Fibroblast of lung (primary cell): ENCODE results near the gene CDC42EP3.

Source experiments
- EZH2 ChIP-seq: IDR thresholded peaks from 2 replicates; pipeline ENCODE4 v1.5.1; 2012; ENCODE audit warnings: low read length, control low read depth, mild to moderate bottlenecking; ENCODE audit errors: missing control alignments
- TF ChIP-seq, protein P1 (sequence below), 2 donors: IDR thresholded peaks in 1 of 2; conservative IDR thresholded peaks in 1 of 2; 1 replicate in 1 of 2; 2 replicates in 1 of 2; pipeline ENCODE4 v1.5.1; 2011 to 2012; ENCODE audit warnings: low read length in 2 of 2, control low read depth in 1 of 2, inconsistent platforms in 1 of 2, low read depth in 1 of 2, mild to moderate bottlenecking in 1 of 2

DNA sequence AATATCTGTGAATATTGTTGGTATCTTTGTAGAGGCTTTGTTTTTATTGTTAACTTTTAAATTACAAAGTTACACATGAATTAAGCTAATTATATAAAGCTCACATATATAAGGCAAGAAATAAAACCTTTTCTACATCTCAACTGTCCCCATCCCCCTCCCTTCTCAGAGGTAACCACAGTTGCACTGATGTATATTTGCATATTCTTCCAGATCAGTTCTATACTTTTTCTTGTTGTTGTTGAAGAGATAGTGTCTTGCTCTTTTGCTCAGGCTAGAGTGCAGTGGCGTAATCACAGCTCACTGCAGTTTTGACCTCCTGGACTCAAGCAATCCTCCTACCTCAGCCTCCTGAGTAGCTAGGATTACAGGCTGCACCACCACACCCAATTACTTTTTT lies 36.0 kb upstream of the CDC42EP3 start:
- TF ChIP-seq, protein P1, sequence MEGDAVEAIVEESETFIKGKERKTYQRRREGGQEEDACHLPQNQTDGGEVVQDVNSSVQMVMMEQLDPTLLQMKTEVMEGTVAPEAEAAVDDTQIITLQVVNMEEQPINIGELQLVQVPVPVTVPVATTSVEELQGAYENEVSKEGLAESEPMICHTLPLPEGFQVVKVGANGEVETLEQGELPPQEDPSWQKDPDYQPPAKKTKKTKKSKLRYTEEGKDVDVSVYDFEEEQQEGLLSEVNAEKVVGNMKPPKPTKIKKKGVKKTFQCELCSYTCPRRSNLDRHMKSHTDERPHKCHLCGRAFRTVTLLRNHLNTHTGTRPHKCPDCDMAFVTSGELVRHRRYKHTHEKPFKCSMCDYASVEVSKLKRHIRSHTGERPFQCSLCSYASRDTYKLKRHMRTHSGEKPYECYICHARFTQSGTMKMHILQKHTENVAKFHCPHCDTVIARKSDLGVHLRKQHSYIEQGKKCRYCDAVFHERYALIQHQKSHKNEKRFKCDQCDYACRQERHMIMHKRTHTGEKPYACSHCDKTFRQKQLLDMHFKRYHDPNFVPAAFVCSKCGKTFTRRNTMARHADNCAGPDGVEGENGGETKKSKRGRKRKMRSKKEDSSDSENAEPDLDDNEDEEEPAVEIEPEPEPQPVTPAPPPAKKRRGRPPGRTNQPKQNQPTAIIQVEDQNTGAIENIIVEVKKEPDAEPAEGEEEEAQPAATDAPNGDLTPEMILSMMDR (conservative IDR thresholded peaks at IDR 0.05 in 1 of 2, IDR thresholded peaks at IDR 0.05 in 1 of 2; ENCODE audit: low read depth in 1 of 2, low read length in 2 of 2) = no peak
- no peak for TF ChIP-seq EZH2
